ENCODE data around the gene MPRIP.

Gene MPRIP

DNA sequence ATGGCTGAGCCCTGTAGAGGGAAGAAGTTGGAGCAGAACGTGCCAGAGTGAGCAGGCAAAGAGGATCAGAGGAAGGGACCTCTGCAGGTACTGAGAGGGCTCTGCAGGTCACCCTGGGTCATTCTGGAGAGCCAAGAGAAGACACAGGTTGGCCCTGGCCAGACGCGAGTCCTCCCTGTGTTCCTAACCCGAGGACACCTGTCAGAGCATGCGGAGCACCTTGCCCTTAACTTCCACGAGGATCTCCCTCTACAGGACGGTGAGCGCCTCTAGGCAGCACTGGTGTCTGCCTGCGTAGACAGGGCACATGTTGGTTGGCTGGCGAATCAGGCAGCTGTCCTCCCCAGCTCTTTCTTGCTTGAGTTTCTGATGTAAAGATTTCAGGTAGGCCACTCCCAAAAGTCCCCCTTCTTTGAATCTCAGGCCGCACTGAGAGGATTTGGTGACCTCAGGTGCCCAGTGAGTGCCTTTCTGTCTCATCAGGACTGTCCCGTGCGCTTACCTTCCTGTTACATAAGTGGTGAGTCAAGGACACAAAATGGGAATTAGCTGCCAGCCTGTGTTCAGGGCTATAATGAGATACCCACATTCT is 45.3 kb downstream of the MPRIP start:
- TF ChIP-seq, protein P1, sequence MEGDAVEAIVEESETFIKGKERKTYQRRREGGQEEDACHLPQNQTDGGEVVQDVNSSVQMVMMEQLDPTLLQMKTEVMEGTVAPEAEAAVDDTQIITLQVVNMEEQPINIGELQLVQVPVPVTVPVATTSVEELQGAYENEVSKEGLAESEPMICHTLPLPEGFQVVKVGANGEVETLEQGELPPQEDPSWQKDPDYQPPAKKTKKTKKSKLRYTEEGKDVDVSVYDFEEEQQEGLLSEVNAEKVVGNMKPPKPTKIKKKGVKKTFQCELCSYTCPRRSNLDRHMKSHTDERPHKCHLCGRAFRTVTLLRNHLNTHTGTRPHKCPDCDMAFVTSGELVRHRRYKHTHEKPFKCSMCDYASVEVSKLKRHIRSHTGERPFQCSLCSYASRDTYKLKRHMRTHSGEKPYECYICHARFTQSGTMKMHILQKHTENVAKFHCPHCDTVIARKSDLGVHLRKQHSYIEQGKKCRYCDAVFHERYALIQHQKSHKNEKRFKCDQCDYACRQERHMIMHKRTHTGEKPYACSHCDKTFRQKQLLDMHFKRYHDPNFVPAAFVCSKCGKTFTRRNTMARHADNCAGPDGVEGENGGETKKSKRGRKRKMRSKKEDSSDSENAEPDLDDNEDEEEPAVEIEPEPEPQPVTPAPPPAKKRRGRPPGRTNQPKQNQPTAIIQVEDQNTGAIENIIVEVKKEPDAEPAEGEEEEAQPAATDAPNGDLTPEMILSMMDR (conservative IDR thresholded peaks at IDR 0.05), result no peak
- no peak overlapping the region for H3K27ac ChIP-seq

GRCh38 chr17:17088086-17088485 is 45.8 kb downstream of the MPRIP start:
- TF ChIP-seq, protein P1 (conservative IDR thresholded peaks at IDR 0.05), result no peak
- H3K27ac ChIP-seq, result no peak overlapping the region

DNA sequence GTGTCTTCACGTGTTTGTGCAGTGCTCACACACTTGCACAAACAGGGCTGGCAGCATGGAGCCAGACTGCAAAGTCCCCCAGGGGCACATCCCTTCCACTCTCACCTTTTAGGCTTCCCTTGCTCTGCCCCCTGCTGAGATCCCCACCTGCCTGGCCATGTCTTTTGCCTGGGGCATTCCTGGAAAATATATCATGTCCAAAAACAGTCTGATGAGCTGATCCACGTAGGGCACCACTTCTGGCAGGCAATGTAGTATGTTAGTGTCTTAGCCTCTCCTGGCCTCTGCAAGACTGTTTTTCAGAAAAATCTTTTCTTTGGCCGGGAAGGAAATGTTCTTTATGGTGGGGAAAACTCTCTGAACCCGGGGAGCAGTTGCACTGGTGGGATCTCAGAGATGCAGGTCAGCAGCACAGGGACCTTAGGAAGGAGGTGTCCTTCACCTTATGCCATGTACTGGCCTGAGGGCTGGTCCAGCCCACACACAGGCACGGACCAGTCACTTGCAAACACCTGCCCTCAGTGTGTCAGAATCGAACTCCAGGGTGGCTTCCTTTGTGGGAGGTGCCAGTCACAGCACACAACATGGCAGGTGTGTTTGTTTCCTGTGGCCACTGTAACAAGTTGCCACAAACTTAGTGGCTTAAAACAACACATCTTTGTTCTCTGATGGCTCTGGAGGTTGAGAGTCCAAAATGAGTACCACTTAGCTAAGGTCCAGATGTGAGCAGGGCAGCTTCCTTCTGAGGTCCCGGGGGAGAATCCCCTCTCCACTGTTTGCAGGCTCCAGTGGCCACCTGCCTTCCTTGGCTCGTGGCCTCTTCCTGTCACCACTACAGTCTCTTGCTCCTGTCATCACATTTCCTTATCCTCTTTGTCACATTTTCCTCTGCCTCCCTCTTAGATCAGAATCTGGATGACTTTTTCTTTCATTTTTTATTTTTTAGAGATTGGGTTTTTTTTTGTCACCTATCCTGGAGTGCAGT is 46.6 kb downstream of the MPRIP start:
- no peak overlapping the region for H3K27ac ChIP-seq

GRCh38 chr17:17089796-17090641 is 47.8 kb downstream of the MPRIP start:
- H3K27ac ChIP-seq, result peak overlapping the region; percentile 74
- TF ChIP-seq, protein P1 (conservative IDR thresholded peaks at IDR 0.05), result no peak

More for the DNA sequence above, 46.6 kb downstream of the MPRIP start:
- TF ChIP-seq, protein P1 (conservative IDR thresholded peaks at IDR 0.05), result no peak

DNA sequence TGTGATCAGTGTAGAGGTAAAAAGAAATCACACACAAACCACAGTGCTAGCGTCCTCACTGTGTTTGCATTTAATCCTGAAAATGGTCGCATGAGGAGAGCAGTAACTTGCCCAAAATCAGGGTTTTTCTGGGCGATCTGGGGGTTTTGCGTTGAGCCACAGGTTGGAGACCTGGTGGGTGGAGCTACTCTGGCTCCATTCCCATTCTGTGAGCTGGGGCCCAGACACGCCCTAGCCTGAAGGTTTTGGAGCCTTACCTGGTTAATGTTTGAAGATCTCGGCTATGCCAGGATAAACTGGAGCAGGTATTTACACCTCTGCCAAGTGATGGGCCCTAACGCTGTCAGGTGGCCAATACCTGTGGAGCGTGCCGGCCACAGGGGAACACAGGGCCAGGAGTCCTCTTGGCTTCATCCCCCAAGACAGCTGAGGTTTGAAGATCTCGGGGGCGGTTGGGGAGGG is 48.4 kb downstream of the MPRIP start:
- TF ChIP-seq, protein P1 (conservative IDR thresholded peaks at IDR 0.05), result no peak
- H3K27ac ChIP-seq, result peak overlapping the region; percentile 74

- TF ChIP-seq, protein P1 (conservative IDR thresholded peaks at IDR 0.05), result no peak
- H3K27ac ChIP-seq, result peak overlapping the region; percentile 74
These were observed 49.0 kb downstream of the MPRIP start for GRCh38 chr17:17091276-17091675.
